HG03045 (cell line): ENCODE data around the gene FIP1L1.
"Not testable (repeated sequence)": the region's sequence is repeated elsewhere in the genome, so short reads cannot be mapped to it uniquely, and the experiment has no call there.

Experiments used
- ATAC-seq: cut with Tn5 transposase; IDR thresholded peaks from one replicate; pipeline ENCODE4 v1.9.1; 2021; ENCODE audit warnings: mild to moderate bottlenecking, moderate library complexity; ENCODE audit not compliant: unreplicated experiment

Gene FIP1L1

GRCh38 chr4:53466576-53466975 is 89.1 kb downstream of the FIP1L1 start:
- not testable (repeated sequence) for ATAC-seq

GRCh38 chr4:53476232-53477037 is 99.0 kb downstream of the FIP1L1 start:
- no peak for ATAC-seq

- no peak for ATAC-seq
Measured at GRCh38 chr4:53477038-53477565, 99.7 kb downstream of the FIP1L1 start.

- ATAC-seq = no peak
Measured at GRCh38 chr4:53477636-53478035, 100.2 kb downstream of the FIP1L1 start.

- ATAC-seq = no peak
Measured at GRCh38 chr4:53478671-53479456, 101.4 kb downstream of the FIP1L1 start.

- no peak for ATAC-seq
Measured at GRCh38 chr4:53479736-53480525, 102.5 kb downstream of the FIP1L1 start.

GRCh38 chr4:53480909-53481308 is 103.5 kb downstream of the FIP1L1 start:
- ATAC-seq = no peak

GRCh38 chr4:53481586-53481985 is 104.1 kb downstream of the FIP1L1 start:
- no peak for ATAC-seq

- ATAC-seq = no peak
Measured at GRCh38 chr4:53483250-53483649, 105.8 kb downstream of the FIP1L1 start.

GRCh38 chr4:53484911-53485657 is 107.6 kb downstream of the FIP1L1 start:
- no peak for ATAC-seq

GRCh38 chr4:53485658-53486040 is 108.2 kb downstream of the FIP1L1 start:
- no peak for ATAC-seq

- no peak for ATAC-seq
Measured at GRCh38 chr4:53487766-53488165, 110.3 kb downstream of the FIP1L1 start.

GRCh38 chr4:53489279-53489889 is 111.9 kb downstream of the FIP1L1 start:
- no peak for ATAC-seq

- ATAC-seq = no peak
Measured at GRCh38 chr4:53490161-53490956, 112.9 kb downstream of the FIP1L1 start.

GRCh38 chr4:53490965-53491622 is 113.7 kb downstream of the FIP1L1 start:
- ATAC-seq = no peak

GRCh38 chr4:53494851-53495250 is 117.4 kb downstream of the FIP1L1 start:
- ATAC-seq = no peak

GRCh38 chr4:53497487-53498244 is 120.2 kb downstream of the FIP1L1 start:
- ATAC-seq = no peak

GRCh38 chr4:53498706-53499105 is 121.3 kb downstream of the FIP1L1 start:
- no peak for ATAC-seq
